ENCODE measurements around the gene MRPL49. TPM values are rescaled to one million over a fixed set of nuclear protein-coding genes. Genes with fewer than 3 reads are reported as not detected.

Gene MRPL49
- total and polyA plus RNA-seq, 2 of the 13 experiments (the other 11 are each of a cell fraction or from before 2014, with no cell fraction given), result 39.2 to 53.3 TPM

- Histone ChIP-seq H3K9me3 (ENCODE audit: low read length) (no peaks in the 10 kb centered on the region), H4K20me1 (ENCODE audit: insufficient read depth, low read length) (no peaks in the 10 kb centered on the region), H3K27ac (ENCODE audit: extremely low read length, insufficient read depth, low read length) (no peak overlapping the region), H3K27me3 (ENCODE audit: control insufficient read depth in 1 of 2, insufficient read depth in 2 of 2, low read length in 2 of 2) (no peaks in the 10 kb centered on the region), H3K79me2 (ENCODE audit: insufficient read depth, low read length) (no peaks in the 10 kb centered on the region), H3K4me2 (ENCODE audit: low read depth, low read length) (no peak overlapping the region), H3K9ac (ENCODE audit: insufficient read depth, low read depth, low read length) (no peak overlapping the region), H3K4me3 (replicated peaks in 1 of 3; ENCODE audit: insufficient read depth in 1 of 3, low read depth in 2 of 3, low read length in 3 of 3) (no peak overlapping the region), H3K4me1 (ENCODE audit: insufficient read depth, low read length) (peaks cover 87% of the 10 kb centered on the region), H2AFZ (ENCODE audit: low read length) (no peak overlapping the region), H3K36me3 (replicated peaks in 1 of 2; ENCODE audit: control insufficient read depth in 1 of 2, insufficient read depth in 2 of 2, low read length in 2 of 2) (no peaks in the 10 kb centered on the region)
- no peak for ATAC-seq
- intact Hi-C loops (cut with micrococcal nuclease; ENCODE audit: unreplicated experiment) (loop anchor here (2.0 kb wide), 1 partner anchor 51 kb away; the partner anchor contains the start of gene ZNHIT2), in situ Hi-C loops (cut with HindIII; ENCODE audit: extremely low pct_ligation_motif_present, low pct_unique_long_range_greater_than_20kb) (no loop called here)
- WGBS (ENCODE audit: low lambda C conversion rate), result 93% methylated on average over 3 of the region's 3 CpGs
- POLR2A ChIA-PET, result interaction anchor here (1.2 to 6.5 kb wide), 3 partner anchors 13 to 46 kb away, joined by 5 to 74 read pairs (median 72); partner anchors contain the start of genes CAPN1, FAU and MRPL49
- BruUV-seq (replicated peaks), result no TSS peak
- TF ChIP-seq MAFK (conservative IDR thresholded peaks at IDR 0.05 in 1 of 2, IDR thresholded peaks at IDR 0.05 in 1 of 2; ENCODE audit: low read length in 2 of 2), result no peak
- no peak for TF ChIP-seq ZNF281 (CRISPR knock-in tag; IDR thresholded peaks at IDR 0.05; ENCODE audit: borderline replicate concordance)
- TF ChIP-seq MBNL3 (CRISPR knock-in tag; conservative IDR thresholded peaks at IDR 0.05), result no peak
- TF ChIP-seq ZBTB21 (CRISPR knock-in tag; IDR thresholded peaks at IDR 0.05), result no peak
- no peak for DNase-seq (ENCODE audit: low spot score)
- FAIRE-seq, result no peak
- CTCF ChIA-PET (ENCODE audit: low intra/inter-chr PET ratio, low total read pairs), result no interaction called here
Observed at GRCh38 chr11:65167656-65168055, 45.5 kb downstream of the MRPL49 start.

DNA sequence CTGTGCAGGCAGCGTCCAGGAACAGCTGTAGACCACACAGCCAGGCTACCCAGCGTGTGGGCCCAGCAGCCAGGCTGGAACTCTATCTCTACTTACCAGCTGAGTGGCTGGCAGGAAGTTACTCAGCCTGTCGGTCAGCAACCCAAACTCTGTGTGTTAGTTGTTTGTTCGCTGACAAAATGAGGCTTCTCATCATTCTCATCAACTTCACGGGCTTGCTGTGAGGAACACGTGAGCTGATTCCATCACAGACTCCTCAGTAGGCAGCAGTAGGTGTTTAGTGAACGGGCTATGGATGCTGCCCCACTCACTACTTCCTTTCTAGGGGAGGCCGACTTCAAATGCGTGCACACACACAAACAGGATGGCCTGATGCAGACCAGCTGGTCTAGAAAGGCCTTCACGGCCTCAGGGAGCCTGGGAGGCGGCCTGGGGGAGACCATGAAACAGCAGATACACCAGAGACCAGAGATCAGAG lies 47.1 kb downstream of the MRPL49 start:
- Histone ChIP-seq H3K9ac (ENCODE audit: insufficient read depth, low read depth, low read length) (peak overlapping the region; percentile 49; the same call in 1 of the 2 replicates), H3K27me3 (ENCODE audit: control insufficient read depth in 1 of 2, insufficient read depth in 2 of 2, low read length in 2 of 2) (no peaks in the 10 kb centered on the region), H2AFZ (ENCODE audit: low read length) (peak overlapping the region; percentile 93), H3K4me3 (replicated peaks in 1 of 3; ENCODE audit: insufficient read depth in 1 of 3, low read depth in 2 of 3, low read length in 3 of 3) (peak overlapping the region in 2 of 3 experiments; percentile 15 to 30; a peak in 2 of 6 replicates), H3K36me3 (replicated peaks in 1 of 2; ENCODE audit: control insufficient read depth in 1 of 2, insufficient read depth in 2 of 2, low read length in 2 of 2) (no peaks in the 10 kb centered on the region), H3K79me2 (ENCODE audit: insufficient read depth, low read length) (no peaks in the 10 kb centered on the region), H3K4me2 (ENCODE audit: low read depth, low read length) (peak overlapping the region; percentile 21), H3K4me1 (ENCODE audit: insufficient read depth, low read length) (peaks cover 82% of the 10 kb centered on the region), H3K9me3 (ENCODE audit: low read length) (no peaks in the 10 kb centered on the region), H3K27ac (ENCODE audit: extremely low read length, insufficient read depth, low read length) (peak overlapping the region; percentile 55), H4K20me1 (ENCODE audit: insufficient read depth, low read length) (no peaks in the 10 kb centered on the region)
- in situ Hi-C loops (cut with HindIII; ENCODE audit: extremely low pct_ligation_motif_present, low pct_unique_long_range_greater_than_20kb), result no loop called here
- intact Hi-C loops (cut with micrococcal nuclease; ENCODE audit: unreplicated experiment), result no loop called here
- ATAC-seq, result peak; percentile 11; the same call in 2 of the 3 replicates
- ChIA-PET POLR2A (interaction anchor here (1.0 to 6.5 kb wide), 7 partner anchors 11 to 57 kb away, joined by 3 to 74 read pairs (median 5); partner anchors contain the start of genes CAPN1, FAU, MRPL49 and TM7SF2), CTCF (ENCODE audit: low intra/inter-chr PET ratio, low total read pairs) (no interaction called here)
- DNase-seq (ENCODE audit: low spot score), result no peak
- WGBS (ENCODE audit: low lambda C conversion rate), result 71% methylated on average over 7 of the region's 11 CpGs
- no TSS peak for BruUV-seq (replicated peaks)
- no peak for FAIRE-seq
- TF ChIP-seq NR2F2 (IDR thresholded peaks at IDR 0.05; ENCODE audit: borderline replicate concordance, low read depth) (no peak), SNAPC5 (CRISPR knock-in tag; IDR thresholded peaks at IDR 0.05; ENCODE audit: borderline replicate concordance) (no peak), BRCA1 (CRISPR knock-in tag; IDR thresholded peaks at IDR 0.05) (no peak), PAXIP1 (CRISPR knock-in tag; conservative IDR thresholded peaks at IDR 0.05) (no peak), ADNP (CRISPR knock-in tag; IDR thresholded peaks at IDR 0.05) (no peak)
- TF ChIP-seq, protein P1, sequence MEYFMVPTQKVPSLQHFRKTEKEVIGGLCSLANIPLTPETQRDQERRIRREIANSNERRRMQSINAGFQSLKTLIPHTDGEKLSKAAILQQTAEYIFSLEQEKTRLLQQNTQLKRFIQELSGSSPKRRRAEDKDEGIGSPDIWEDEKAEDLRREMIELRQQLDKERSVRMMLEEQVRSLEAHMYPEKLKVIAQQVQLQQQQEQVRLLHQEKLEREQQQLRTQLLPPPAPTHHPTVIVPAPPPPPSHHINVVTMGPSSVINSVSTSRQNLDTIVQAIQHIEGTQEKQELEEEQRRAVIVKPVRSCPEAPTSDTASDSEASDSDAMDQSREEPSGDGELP (IDR thresholded peaks at IDR 0.05; ENCODE audit: borderline replicate concordance, low read depth), result peak; percentile 51; the same call in 1 of the 2 replicates

All from HepG2 (cell line).